Measurements from ENCODE around the gene CCT6B. TPM values are rescaled to one million over a fixed set of nuclear protein-coding genes. Genes with fewer than 3 reads are reported as not detected.

Gene CCT6B
- total RNA-seq, 1 donor = 1.3 TPM

DNA sequence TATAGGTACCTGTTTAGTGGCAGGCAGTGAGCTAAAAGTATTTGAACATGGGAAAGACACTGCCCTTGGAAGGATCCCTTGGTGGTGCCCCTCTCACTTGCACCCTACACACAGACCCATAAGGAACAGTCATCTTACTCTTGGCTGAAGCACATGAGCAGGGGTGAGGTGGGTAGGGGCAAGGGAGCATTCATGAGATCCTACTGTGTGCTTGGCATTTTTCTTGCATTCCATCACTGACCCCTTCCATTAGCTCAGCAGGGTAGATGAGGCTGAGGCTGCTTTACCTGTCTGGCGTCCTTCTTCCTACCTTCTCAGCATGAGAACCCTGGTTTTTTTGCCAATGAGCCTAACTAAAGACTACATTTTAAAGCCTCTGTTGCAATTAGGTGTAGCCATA is 48.3 kb downstream of the CCT6B start:
- TF ChIP-seq, protein P1, sequence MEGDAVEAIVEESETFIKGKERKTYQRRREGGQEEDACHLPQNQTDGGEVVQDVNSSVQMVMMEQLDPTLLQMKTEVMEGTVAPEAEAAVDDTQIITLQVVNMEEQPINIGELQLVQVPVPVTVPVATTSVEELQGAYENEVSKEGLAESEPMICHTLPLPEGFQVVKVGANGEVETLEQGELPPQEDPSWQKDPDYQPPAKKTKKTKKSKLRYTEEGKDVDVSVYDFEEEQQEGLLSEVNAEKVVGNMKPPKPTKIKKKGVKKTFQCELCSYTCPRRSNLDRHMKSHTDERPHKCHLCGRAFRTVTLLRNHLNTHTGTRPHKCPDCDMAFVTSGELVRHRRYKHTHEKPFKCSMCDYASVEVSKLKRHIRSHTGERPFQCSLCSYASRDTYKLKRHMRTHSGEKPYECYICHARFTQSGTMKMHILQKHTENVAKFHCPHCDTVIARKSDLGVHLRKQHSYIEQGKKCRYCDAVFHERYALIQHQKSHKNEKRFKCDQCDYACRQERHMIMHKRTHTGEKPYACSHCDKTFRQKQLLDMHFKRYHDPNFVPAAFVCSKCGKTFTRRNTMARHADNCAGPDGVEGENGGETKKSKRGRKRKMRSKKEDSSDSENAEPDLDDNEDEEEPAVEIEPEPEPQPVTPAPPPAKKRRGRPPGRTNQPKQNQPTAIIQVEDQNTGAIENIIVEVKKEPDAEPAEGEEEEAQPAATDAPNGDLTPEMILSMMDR (IDR thresholded peaks at IDR 0.05; ENCODE audit: insufficient read depth, low read depth, low read length) = no peak
- no peak for DNase-seq (ENCODE audit: low read depth)
- H3K4me3 ChIP-seq (ENCODE audit: low read depth, low read length) = no peak overlapping the region

DNA sequence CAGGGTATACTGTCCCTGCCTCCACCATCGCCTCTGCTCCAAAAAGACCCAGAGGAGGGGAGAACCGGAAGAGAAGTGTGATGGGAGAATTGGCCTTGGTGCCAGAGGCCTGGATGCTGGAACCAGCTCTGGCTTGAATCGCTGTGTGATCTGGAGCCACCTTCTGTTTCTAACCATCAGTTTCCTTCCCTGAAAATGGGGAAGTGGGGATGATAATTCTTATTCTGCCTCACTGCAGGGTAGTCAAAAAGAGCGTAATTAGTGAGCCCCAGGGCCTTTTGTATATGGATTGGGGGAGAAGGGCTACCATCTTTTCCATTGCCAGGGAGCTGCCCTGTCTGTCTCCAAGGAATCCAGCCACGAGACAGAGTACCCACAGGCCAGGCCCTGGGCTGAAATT is 52.2 kb downstream of the CCT6B start:
- no peak for DNase-seq (ENCODE audit: low read depth)
- TF ChIP-seq, protein P1 (IDR thresholded peaks at IDR 0.05; ENCODE audit: insufficient read depth, low read depth, low read length) = no peak
- H3K4me3 ChIP-seq (ENCODE audit: low read depth, low read length) = no peak overlapping the region

DNA sequence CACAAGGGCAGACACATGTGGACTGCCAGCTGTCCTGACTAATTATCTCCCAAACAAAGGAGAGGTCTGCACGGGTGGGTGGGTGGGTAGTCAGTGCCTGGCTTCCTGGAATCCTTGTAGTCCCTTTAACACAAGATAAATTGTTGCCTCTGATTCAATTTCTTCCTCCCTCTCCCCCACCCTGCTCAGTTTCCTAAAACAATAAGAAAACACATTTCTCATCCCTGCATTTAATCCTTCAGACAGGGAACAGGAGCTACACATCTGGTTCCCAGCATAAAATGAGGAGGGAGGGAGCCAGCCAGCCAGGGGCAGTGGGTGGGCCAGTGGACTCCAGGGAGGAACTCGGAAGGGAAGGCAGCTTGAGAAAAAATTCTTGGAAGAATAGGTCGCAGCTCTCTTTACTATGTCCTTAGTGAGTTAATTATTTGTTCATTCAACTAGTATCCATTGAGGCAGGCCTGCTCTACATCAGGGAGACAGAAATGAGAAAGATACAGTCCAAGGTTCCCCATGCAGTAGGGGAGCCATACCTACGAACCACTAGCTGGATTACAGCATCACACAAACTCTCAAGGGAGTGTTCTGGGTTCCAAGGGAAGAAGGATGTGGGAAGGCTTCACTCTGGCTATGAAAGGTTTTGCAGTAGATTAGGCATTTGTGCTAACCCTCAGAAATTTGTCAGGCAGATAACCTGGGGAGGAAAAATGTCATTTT is 58.3 kb downstream of the CCT6B start:
- TF ChIP-seq, protein P1 (IDR thresholded peaks at IDR 0.05; ENCODE audit: insufficient read depth, low read depth, low read length) = no peak

DNA sequence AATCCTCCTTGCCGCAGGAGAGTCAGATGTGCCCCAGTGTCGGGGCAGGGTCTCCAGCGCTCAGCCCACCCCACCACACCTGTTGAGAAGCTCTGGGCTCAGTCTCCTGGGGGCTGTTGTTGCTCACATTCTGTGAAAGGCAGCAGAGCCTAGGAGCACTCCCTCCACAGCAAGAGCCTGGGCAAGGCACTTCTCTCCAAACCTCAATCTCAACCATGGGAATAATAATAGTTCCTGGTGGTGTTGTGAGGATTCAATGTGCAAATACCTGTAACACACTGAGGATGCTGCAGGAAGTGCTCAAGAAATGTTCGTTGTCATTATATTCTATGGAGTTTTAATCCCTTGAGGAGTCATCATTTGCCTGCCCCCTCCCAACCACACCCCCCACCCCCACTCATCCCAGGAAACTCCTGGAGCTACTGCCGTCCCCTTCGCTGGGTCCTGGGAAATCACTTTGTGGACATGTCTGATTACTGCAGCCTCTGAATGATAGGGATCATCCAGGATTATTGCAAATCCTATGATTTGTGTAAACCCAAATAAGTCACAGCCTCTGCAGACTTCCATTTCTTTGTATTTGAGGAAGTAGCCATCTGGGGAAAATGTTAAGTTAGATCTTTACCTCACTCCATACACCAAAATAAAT is 61.5 kb downstream of the CCT6B start:
- DNase-seq (ENCODE audit: low read depth) = no peak
- no peak overlapping the region for H3K4me3 ChIP-seq (ENCODE audit: low read depth, low read length)
- TF ChIP-seq, protein P1 (IDR thresholded peaks at IDR 0.05; ENCODE audit: insufficient read depth, low read depth, low read length) = no peak

More for the DNA sequence above, 58.3 kb downstream of the CCT6B start:
- no peak overlapping the region for H3K4me3 ChIP-seq (ENCODE audit: low read depth, low read length)
- DNase-seq (ENCODE audit: low read depth) = no peak

DNA sequence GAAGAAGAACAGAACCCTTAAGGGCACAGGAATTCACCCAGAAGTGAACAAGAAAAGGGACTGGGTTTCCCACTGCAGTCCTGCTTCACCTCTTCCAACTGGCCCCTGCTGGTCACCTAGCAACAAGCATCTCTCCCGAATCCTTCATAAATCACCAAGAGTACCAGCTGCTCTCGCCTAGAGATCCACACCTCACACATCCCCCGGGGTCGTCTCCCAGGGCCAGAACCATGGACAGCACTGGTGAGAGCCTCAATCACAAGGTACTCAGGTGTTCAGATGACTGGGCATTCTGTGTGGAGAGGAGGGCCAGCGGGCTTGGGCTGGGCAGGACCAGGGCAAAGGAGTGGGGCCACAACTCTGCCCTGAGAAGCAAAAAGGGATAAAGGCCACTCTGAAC is 65.9 kb downstream of the CCT6B start:
- H3K4me3 ChIP-seq (ENCODE audit: low read depth, low read length) = no peak overlapping the region
- TF ChIP-seq, protein P1 (IDR thresholded peaks at IDR 0.05; ENCODE audit: insufficient read depth, low read depth, low read length) = no peak
- no peak for DNase-seq (ENCODE audit: low read depth)

DNA sequence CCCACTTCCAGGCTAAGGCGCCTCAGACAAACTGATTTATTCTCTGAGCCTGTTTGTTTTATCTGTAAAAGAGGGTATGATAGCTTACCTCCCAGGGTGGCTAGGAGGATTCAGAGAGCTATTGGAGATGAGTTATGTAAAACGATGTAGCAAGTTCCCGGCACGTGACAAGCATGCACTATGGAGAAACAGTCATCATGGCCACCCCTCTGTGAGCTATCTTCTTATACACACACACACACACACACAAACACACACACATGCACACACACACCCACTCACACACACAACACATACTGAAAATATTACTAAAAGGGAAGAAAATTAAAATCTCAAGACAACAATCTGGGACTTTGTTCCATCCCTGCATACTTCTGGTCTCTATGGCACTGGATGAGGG is 66.3 kb downstream of the CCT6B start:
- TF ChIP-seq, protein P1 (IDR thresholded peaks at IDR 0.05; ENCODE audit: insufficient read depth, low read depth, low read length) = no peak
- DNase-seq (ENCODE audit: low read depth) = no peak
- no peak overlapping the region for H3K4me3 ChIP-seq (ENCODE audit: low read depth, low read length)
